A549 (cell line): ENCODE measurements around the gene GCG. TPM values are rescaled to one million over a fixed set of nuclear protein-coding genes. Genes with fewer than 3 reads are reported as not detected.

Experiments
- ATAC-seq, 2 experiments: fragments of 200-7000 bp in 1 of 2; fragments of >200 bp in 1 of 2; cut with Nextera tagmentation in 1 of 2; cut with Tn5 transposase in 1 of 2; 3 replicates each; pipeline versions ENCODE4 v1.8.0 to v1.9.1; 2018 to 2020; ENCODE audit warnings: mild to moderate bottlenecking in 1 of 2, moderate library complexity in 1 of 2
- CTCF ChIA-PET: fragments of 300-600 bp; sonication (Branson Sonifier 250); formaldehyde crosslinking; extraction: SDS; loops from one replicate; lab custom pipeline; 2021; ENCODE audit warnings: antibody characterized with exemption, inconsistent platforms; lab: Yijun Ruan, JAX
- POLR2A ChIA-PET: fragments of 350-600 bp; formaldehyde crosslinking; extraction: SDS; loops from one replicate; lab custom pipeline; 2021; ENCODE audit warnings: antibody characterized with exemption, inconsistent platforms; lab: Yijun Ruan, JAX
- DNase-seq, 2 experiments: peaks; one replicate each; pipeline versions ENCODE4 v3.0.0 to v3.0.0-alpha.2; 2011 to 2016; ENCODE audit warnings: low read depth in 1 of 2, low spot score in 1 of 2
- FAIRE-seq: peaks from 2 replicates; lab custom pipeline; 2011; peaks lifted over from hg19 to GRCh38; lab: Jason Lieb, UNC
- H3K27ac ChIP-seq, 2 experiments: fragments of >200 bp; sonication (Bioruptor Twin); formaldehyde crosslinking; 3 replicates each; pipeline ENCODE4 v1.5.1; 2016 to 2017
- H3K4me1 ChIP-seq: fragments of >200 bp; sonication (Bioruptor Twin); formaldehyde crosslinking; 3 replicates; pipeline ENCODE4 v1.6.1; 2016
- H3K4me2 ChIP-seq: fragments of >200 bp; sonication (Bioruptor Twin); formaldehyde crosslinking; 3 replicates; pipeline ENCODE4 v1.6.1; 2016
- H3K4me3 ChIP-seq: fragments of >200 bp; sonication (Bioruptor Twin); formaldehyde crosslinking; 3 replicates; pipeline ENCODE4 v1.5.1; 2016
- H3K9me3 ChIP-seq: fragments of >200 bp; sonication (Bioruptor Twin); formaldehyde crosslinking; 3 replicates; pipeline ENCODE4 v1.6.1; 2016
- CBX2 ChIP-seq: fragments of 200-600 bp; sonication (generic); IDR thresholded peaks from 2 replicates; pipeline ENCODE4 v1.6.1; 2016; ENCODE audit warnings: low read depth, mild to moderate bottlenecking, borderline replicate concordance
- CEBPB ChIP-seq, 2 experiments: fragments of >200 bp in 1 of 2; sonication (Bioruptor Twin) in 1 of 2; formaldehyde crosslinking in 1 of 2; IDR thresholded peaks; 2 replicates each; pipeline ENCODE4 v1.6.1; 2012 to 2016
- CHD2 ChIP-seq: fragments of 150-350 bp; IDR thresholded peaks from 2 replicates; pipeline ENCODE4 v1.6.1; 2014; ENCODE audit warnings: low read length; ENCODE audit not compliant: partially characterized antibody
- CTCF ChIP-seq: fragments of >200 bp; sonication (Bioruptor Twin); formaldehyde crosslinking; IDR thresholded peaks from 3 replicates; pipeline ENCODE4 v1.5.1; 2016
- EHF ChIP-seq: fragments of 250-450 bp; sonication (Bioruptor Pico); IDR thresholded peaks from 2 replicates; pipeline ENCODE4 v1.5.0; 2020; ENCODE audit warnings: mild to moderate bottlenecking
- EHMT2 ChIP-seq: fragments of 200-600 bp; sonication (generic); IDR thresholded peaks from 2 replicates; pipeline ENCODE4 v1.6.1; 2016; ENCODE audit warnings: antibody characterized with exemption, low read depth, mild to moderate bottlenecking, moderate library complexity
- FOXS1 ChIP-seq: fragments of 250-450 bp; sonication (Bioruptor Pico); IDR thresholded peaks from 2 replicates; pipeline ENCODE4 v1.5.0; 2020; ENCODE audit warnings: mild to moderate bottlenecking, moderate library complexity
- GATA3 ChIP-seq: IDR thresholded peaks from 2 replicates; pipeline ENCODE4 v1.6.1; 2012; ENCODE audit warnings: borderline replicate concordance
- HES2 ChIP-seq: fragments of >200 bp; sonication (Bioruptor Twin); formaldehyde crosslinking; IDR thresholded peaks from 2 replicates; pipeline ENCODE4 v1.6.1; 2016
- JUNB ChIP-seq: fragments of >200 bp; sonication (Bioruptor Twin); formaldehyde crosslinking; IDR thresholded peaks from 2 replicates; pipeline ENCODE4 v1.6.1; 2016
- KDM1A ChIP-seq: fragments of 200-600 bp; sonication (generic); IDR thresholded peaks from 2 replicates; pipeline ENCODE4 v1.6.1; 2016; ENCODE audit warnings: low read depth, mild to moderate bottlenecking
- MYC ChIP-seq: IDR thresholded peaks from 2 replicates; pipeline ENCODE4 v1.6.1; 2012; ENCODE audit warnings: mild to moderate bottlenecking, inconsistent platforms, low read length, improper control_type of control experiment, borderline replicate concordance
- NR3C1 ChIP-seq: fragments of >200 bp; sonication (Bioruptor Twin); formaldehyde crosslinking; IDR thresholded peaks from 3 replicates; pipeline ENCODE4 v1.6.1; 2017
- PHF8 ChIP-seq: fragments of 200-600 bp; sonication (generic); IDR thresholded peaks from 2 replicates; pipeline ENCODE4 v1.6.1; 2016; ENCODE audit warnings: low read depth, mild to moderate bottlenecking, antibody characterized with exemption, moderate library complexity, borderline replicate concordance
- POLR2A ChIP-seq: IDR thresholded peaks from 2 replicates; pipeline ENCODE4 v1.6.1; 2012; ENCODE audit warnings: mild to moderate bottlenecking, low read length
- POLR2AphosphoS2 ChIP-seq: conservative IDR thresholded peaks from 2 replicates; pipeline ENCODE4 v1.6.1; 2012; ENCODE audit warnings: low read length, improper control_type of control experiment, inconsistent platforms
- RAD21 ChIP-seq, 2 experiments: fragments of >200 bp in 1 of 2; sonication (Bioruptor Twin) in 1 of 2; formaldehyde crosslinking in 1 of 2; IDR thresholded peaks in 1 of 2; conservative IDR thresholded peaks in 1 of 2; 2 replicates in 1 of 2; 3 replicates in 1 of 2; pipeline ENCODE4 v1.6.1; 2012 to 2018; ENCODE audit warnings: inconsistent platforms in 1 of 2
- RARB ChIP-seq: fragments of 250-450 bp; sonication (Bioruptor Pico); IDR thresholded peaks from 2 replicates; pipeline ENCODE4 v1.8.0; 2021; ENCODE audit warnings: mild to moderate bottlenecking, moderate library complexity
- RCOR1 ChIP-seq: fragments of 150-350 bp; IDR thresholded peaks from 2 replicates; pipeline ENCODE4 v1.6.1; 2014; ENCODE audit warnings: antibody characterized with exemption, low read length, low read depth
- REST ChIP-seq: fragments of 200-600 bp; sonication (generic); IDR thresholded peaks from 2 replicates; pipeline ENCODE4 v1.6.1; 2016; ENCODE audit warnings: antibody characterized with exemption, mild to moderate bottlenecking, moderate library complexity
- SMC3 ChIP-seq: fragments of >200 bp; sonication (Bioruptor Twin); formaldehyde crosslinking; IDR thresholded peaks from 3 replicates; pipeline ENCODE4 v1.6.1; 2018; ENCODE audit warnings: inconsistent platforms
- TP53 ChIP-seq: fragments of 250-450 bp; sonication (Bioruptor Pico); IDR thresholded peaks from 2 replicates; pipeline ENCODE4 v1.5.0; 2021; ENCODE audit warnings: mild to moderate bottlenecking, moderate library complexity
- USF2 ChIP-seq: fragments of 450-650 bp; IDR thresholded peaks from 2 replicates; pipeline ENCODE4 v1.6.1; 2014; ENCODE audit warnings: antibody characterized with exemption
- ZC3H11A ChIP-seq: fragments of 450-650 bp; IDR thresholded peaks from 2 replicates; pipeline ENCODE4 v1.6.1; 2014; ENCODE audit warnings: antibody characterized with exemption, mild to moderate bottlenecking
- ZFP36 ChIP-seq: fragments of 450-650 bp; IDR thresholded peaks from 2 replicates; pipeline ENCODE4 v1.6.1; 2014; ENCODE audit warnings: borderline replicate concordance; ENCODE audit not compliant: partially characterized antibody
- WGBS: methylation state at CpG from one replicate; pipeline ENCODE4 v1.1.6; 2017; ENCODE audit errors: missing lambda C conversion rate; 5-methylcytosine and 5-hydroxymethylcytosine counted together
- polyA plus RNA-seq, 4 experiments: library from polyadenylated mRNA; depleted of rRNA in 3 of 4; stranded (reverse); fragments of >200 nt; fragmentation: RNase III in 1 of 4; extraction: RNeasy Plus Mini Kit Qiagen cat#74134 plus additional on column Dnase treatment in 1 of 4; gene quantifications; 2 replicates in 3 of 4; 3 replicates in 1 of 4; pipeline ENCODE4 v1.2.3, GENCODE V29; 2011 to 2017
- TF ChIP-seq, protein P1 (sequence below): fragments of >200 bp; sonication (Bioruptor Twin); formaldehyde crosslinking; IDR thresholded peaks from 3 replicates; pipeline ENCODE4 v1.6.1; 2016
- TF ChIP-seq, protein P2 (sequence below): IDR thresholded peaks from 2 replicates; pipeline ENCODE4 v1.6.1; 2012

GCG gene
- polyA plus RNA-seq, 2 of the 4 experiments (the other 2 are of a cell fraction) = not detected

DNA sequence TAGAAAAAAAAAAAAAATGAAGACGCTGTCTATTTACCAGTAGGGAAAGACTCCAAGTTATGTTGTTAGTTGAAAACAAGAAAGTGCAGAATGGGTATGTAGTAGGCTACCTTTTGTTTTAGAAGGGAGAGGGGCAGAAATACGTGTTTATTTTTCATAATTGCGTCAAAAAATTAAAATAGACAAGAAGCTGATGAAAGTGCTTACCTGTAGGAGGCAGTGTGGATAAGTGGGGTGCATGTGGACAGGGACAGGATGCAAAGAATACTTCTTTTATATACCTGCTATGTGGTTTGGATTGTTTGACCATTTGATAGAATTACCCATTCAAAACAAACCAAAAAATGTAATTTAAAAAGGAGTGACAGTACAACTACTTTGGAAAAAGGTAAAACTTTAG lies 3.0 kb upstream of the GCG start:
- Histone ChIP-seq H3K4me1 (no peaks in the 10 kb centered on the region), H3K9me3 (no peaks in the 10 kb centered on the region), H3K4me2 (no peak overlapping the region), H3K27ac (no peak overlapping the region), H3K4me3 (no peak overlapping the region)
- DNase-seq = no peak
- ChIA-PET CTCF (interaction anchor here (0.9 to 1.8 kb wide), 4 partner anchors 9 to 143 kb away, joined by 3 to 8 read pairs (median 4); no protein-coding TSS in a partner anchor), POLR2A (no interaction called here)
- TF ChIP-seq, protein P1, sequence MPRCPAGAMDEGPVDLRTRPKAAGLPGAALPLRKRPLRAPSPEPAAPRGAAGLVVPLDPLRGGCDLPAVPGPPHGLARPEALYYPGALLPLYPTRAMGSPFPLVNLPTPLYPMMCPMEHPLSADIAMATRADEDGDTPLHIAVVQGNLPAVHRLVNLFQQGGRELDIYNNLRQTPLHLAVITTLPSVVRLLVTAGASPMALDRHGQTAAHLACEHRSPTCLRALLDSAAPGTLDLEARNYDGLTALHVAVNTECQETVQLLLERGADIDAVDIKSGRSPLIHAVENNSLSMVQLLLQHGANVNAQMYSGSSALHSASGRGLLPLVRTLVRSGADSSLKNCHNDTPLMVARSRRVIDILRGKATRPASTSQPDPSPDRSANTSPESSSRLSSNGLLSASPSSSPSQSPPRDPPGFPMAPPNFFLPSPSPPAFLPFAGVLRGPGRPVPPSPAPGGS = no peak
- no peak for TF ChIP-seq CBX2
- TF ChIP-seq RCOR1 = no peak
- TF ChIP-seq ZC3H11A = no peak
- TF ChIP-seq HES2 = no peak
- TF ChIP-seq POLR2AphosphoS2 = no peak
- TF ChIP-seq, protein P2, sequence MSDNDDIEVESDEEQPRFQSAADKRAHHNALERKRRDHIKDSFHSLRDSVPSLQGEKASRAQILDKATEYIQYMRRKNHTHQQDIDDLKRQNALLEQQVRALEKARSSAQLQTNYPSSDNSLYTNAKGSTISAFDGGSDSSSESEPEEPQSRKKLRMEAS = no peak
- no peak for TF ChIP-seq FOXS1
- no peak for TF ChIP-seq ZFP36
- no peak for TF ChIP-seq GATA3
- TF ChIP-seq KDM1A = no peak
- TF ChIP-seq JUNB = no peak
- no peak for TF ChIP-seq NR3C1
- no peak for TF ChIP-seq EHMT2
- TF ChIP-seq SMC3 = no peak
- no peak for TF ChIP-seq MYC
- TF ChIP-seq CEBPB (IDR thresholded peaks at IDR 0.05) = no peak
- no peak for TF ChIP-seq EHF
- no peak for FAIRE-seq
- no peak for ATAC-seq
- 46% methylated on average over 3 of the region's 3 CpGs for WGBS

DNA sequence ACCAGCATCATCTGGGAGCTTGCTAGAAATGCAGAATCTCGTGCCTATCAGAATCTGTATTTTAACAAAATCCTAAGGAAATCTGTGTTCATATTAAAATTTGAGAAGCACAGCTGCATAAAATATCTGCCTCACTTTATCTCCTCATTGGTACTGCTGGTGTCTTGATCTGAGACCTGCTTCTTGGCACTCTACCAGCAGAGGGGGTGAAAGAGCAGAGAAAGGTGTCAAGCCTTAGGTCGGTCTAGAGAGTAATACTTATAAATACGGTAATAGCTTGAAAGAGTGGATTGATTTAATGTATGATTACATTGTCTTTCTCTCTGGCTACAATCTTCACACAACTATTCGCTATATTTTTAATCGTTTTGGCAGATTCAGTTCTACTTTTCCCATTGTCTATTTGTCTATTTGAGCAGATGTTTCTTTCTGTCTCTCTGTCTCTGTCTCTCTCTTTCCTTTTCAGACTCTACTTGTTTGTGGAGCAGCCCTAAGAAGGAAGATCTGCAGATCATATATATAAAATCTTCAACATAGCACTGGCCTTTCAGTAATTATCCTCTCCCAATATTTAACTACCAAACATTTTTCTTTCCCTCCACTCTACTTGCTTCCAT lies 1.7 kb upstream of the GCG start:
- Histone ChIP-seq H3K4me3 (no peak overlapping the region), H3K27ac (no peak overlapping the region), H3K4me1 (no peaks in the 10 kb centered on the region), H3K4me2 (no peak overlapping the region), H3K9me3 (no peaks in the 10 kb centered on the region)
- peak; percentile 61 for FAIRE-seq
- ATAC-seq = peak; percentile 93 to 95; a peak in 5 of 6 replicates
- WGBS = 3% methylated on average over 5 of the region's 5 CpGs
- no peak for TF ChIP-seq CHD2
- TF ChIP-seq SMC3 = peak; percentile 52
- TF ChIP-seq NR3C1 = no peak
- TF ChIP-seq CTCF = peak; percentile 66
- peak; percentile 52 to 54 for TF ChIP-seq RAD21 (conservative IDR thresholded peaks at IDR 0.05 in 1 of 2, IDR thresholded peaks at IDR 0.05 in 1 of 2)
- ChIA-PET POLR2A (no interaction called here), CTCF (interaction anchor here (0.6 to 2.2 kb wide), 15 partner anchors 10 to 168 kb away, joined by 3 to 26 read pairs (median 4); no protein-coding TSS in a partner anchor)
- peak; percentile 12 to 53 for DNase-seq

GRCh38 chr2:162149940-162150339 lies 2.1 kb downstream of the GCG start:
- WGBS = 73% methylated on average over 8 of the region's 8 CpGs
- no peak overlapping the region for H3K4me2 ChIP-seq
- no peaks in the 10 kb centered on the region for H3K4me1 ChIP-seq
- CTCF ChIA-PET = no interaction called here
- TF ChIP-seq TP53 (CRISPR knock-in tag) (no peak), PHF8 (no peak), POLR2AphosphoS2 (no peak), RARB (CRISPR knock-in tag) (no peak), EHF (no peak), ZFP36 (no peak), HES2 (no peak), USF2 (no peak), REST (no peak), POLR2A (no peak)
- POLR2A ChIA-PET = no interaction called here
- DNase-seq = no peak
- H3K4me3 ChIP-seq = no peak overlapping the region
- H3K27ac ChIP-seq = no peak overlapping the region
- H3K9me3 ChIP-seq = no peaks in the 10 kb centered on the region
- ATAC-seq = no peak
- FAIRE-seq = no peak
